ENCODE results near the gene GRWD1. TPM values are rescaled to one million over a fixed set of nuclear protein-coding genes. Genes with fewer than 3 reads are reported as not detected.

GRWD1 gene
- total and polyA plus RNA-seq, 2 of the 8 experiments (the other 6 are each of a cell fraction or from before 2014, with no cell fraction given) = 36.9 to 61.9 TPM

GRCh38 chr19:48405850-48406249 lies 39.9 kb upstream of the GRWD1 start:
- no peak overlapping the region for H2AFZ ChIP-seq (ENCODE audit: low read length)
- no peak for TF ChIP-seq E2F6 (IDR thresholded peaks at IDR 0.05)
- TF ChIP-seq POLR2AphosphoS5 (IDR thresholded peaks at IDR 0.05; ENCODE audit: low read depth, low read length) = no peak
- TF ChIP-seq TCF12 (IDR thresholded peaks at IDR 0.05; ENCODE audit: low read depth, low read length) = no peak
- TF ChIP-seq POLR2A (IDR thresholded peaks at IDR 0.05; ENCODE audit: control extremely low read depth in 1 of 2, low read depth in 2 of 2, low read length in 2 of 2) = no peak
- TF ChIP-seq FOSL1 (IDR thresholded peaks at IDR 0.05; ENCODE audit: insufficient read depth, low read depth, low read length) = no peak
- TF ChIP-seq ASH2L (IDR thresholded peaks at IDR 0.05; ENCODE audit: low read length) = no peak
- TF ChIP-seq CBX8 (IDR thresholded peaks at IDR 0.05; ENCODE audit: borderline replicate concordance, low read depth, low read length) = no peak
- TF ChIP-seq RNF2 (IDR thresholded peaks at IDR 0.05; ENCODE audit: borderline replicate concordance, low read depth, low read length, missing control alignments, poor library complexity, severe bottlenecking) = no peak
- no peak for TF ChIP-seq KDM5A (IDR thresholded peaks at IDR 0.05; ENCODE audit: low read length)
- TF ChIP-seq JUN (IDR thresholded peaks at IDR 0.05; ENCODE audit: low read depth, low read length) = no peak
- no peak for TF ChIP-seq JUND (IDR thresholded peaks at IDR 0.05; ENCODE audit: low read length)
- no peak for TF ChIP-seq ATF2 (IDR thresholded peaks at IDR 0.05; ENCODE audit: low read length)

More at GRCh38 chr19:48405850-48406249, 39.9 kb upstream of the GRWD1 start:
- no peaks in the 10 kb centered on the region for H3K36me3 ChIP-seq (ENCODE audit: control insufficient read depth in 2 of 4, insufficient read depth in 4 of 4, low read length in 3 of 4)
- H2BK20ac ChIP-seq (ENCODE audit: low read length) = no peak overlapping the region
- no peak overlapping the region for H4K5ac ChIP-seq (ENCODE audit: insufficient read length, low read depth, low read length)
- H4K8ac ChIP-seq (ENCODE audit: extremely low read depth, insufficient read depth, low read length) = no peak overlapping the region
- no peaks in the 10 kb centered on the region for H3K27me3 ChIP-seq (replicated peaks in 1 of 4; ENCODE audit: control insufficient read depth in 3 of 4, extremely low read depth in 1 of 4, insufficient read depth in 3 of 4, low read length in 3 of 4)
- no peaks in the 10 kb centered on the region for H4K20me1 ChIP-seq (replicated peaks in 1 of 2; ENCODE audit: control insufficient read depth in 1 of 2, insufficient read depth in 2 of 2, low read length in 2 of 2)
- H3K79me1 ChIP-seq (ENCODE audit: low read depth, low read length) = no peaks in the 10 kb centered on the region; the same call in none of the 2 replicates
- H3K4me3 ChIP-seq (ENCODE audit: extremely low read depth in 1 of 4, insufficient read depth in 2 of 4, low read depth in 3 of 4, low read length in 4 of 4) = no peak overlapping the region
- H2AK5ac ChIP-seq (ENCODE audit: low read depth, low read length) = no peak overlapping the region
- no peak overlapping the region for H2BK15ac ChIP-seq (ENCODE audit: low read length)
- POLR2A ChIA-PET (ENCODE audit: partially characterized antibody) = interaction anchor here (1.0 to 1.5 kb wide), 5 partner anchors 9 to 62 kb away, joined by 3 to 4 read pairs (median 3); no protein-coding TSS in a partner anchor
- H3K56ac ChIP-seq (replicated peaks; ENCODE audit: insufficient read length, low read depth, low read length) = no peak overlapping the region
- FAIRE-seq = peak; percentile 32
- H2BK5ac ChIP-seq (ENCODE audit: low read depth, low read length) = no peak overlapping the region
- no peak overlapping the region for H3K18ac ChIP-seq (ENCODE audit: extremely low read depth, low read length)
- no peak for DNase-seq (ENCODE audit: low read depth in 1 of 2, low spot score in 2 of 2)
- H3K27ac ChIP-seq (ENCODE audit: low read depth, low read length) = no peak overlapping the region
- H3K23me2 ChIP-seq (ENCODE audit: low read depth, low read length) = peaks cover 1% of the 10 kb centered on the region; the same call in 1 of the 2 replicates
- H3K4me1 ChIP-seq (replicated peaks in 1 of 4; ENCODE audit: control insufficient read depth in 3 of 4, insufficient read depth in 4 of 4, low read length in 3 of 4) = peaks cover 8 to 12% (median 10%) of the 10 kb centered on the region in 4 experiments; a peak in 6 of 7 replicates
- no peak overlapping the region for H3K4me2 ChIP-seq (ENCODE audit: insufficient read depth in 1 of 2, low read depth in 2 of 2, low read length in 2 of 2)
- 91% methylated on average over 13 of the region's 13 CpGs; no CpG with 5 or more reads in 1 of the 2 experiments for WGBS, 2 experiments (ENCODE audit: extremely low coverage in 1 of 2, insufficient coverage in 1 of 2, insufficient read length in 1 of 2, insufficient replicate concordance in 2 of 2, low coverage in 1 of 2, low lambda C conversion rate in 2 of 2, missing lambda C conversion rate in 1 of 2)
- no peak overlapping the region for H3K14ac ChIP-seq (ENCODE audit: insufficient read length)
- H3K9ac ChIP-seq (replicated peaks in 1 of 4; ENCODE audit: extremely low read depth in 1 of 4, low read depth in 3 of 4, low read length in 3 of 4) = no peak overlapping the region
- no peak overlapping the region for H3K23ac ChIP-seq (ENCODE audit: insufficient read length)
- H2BK120ac ChIP-seq (replicated peaks; ENCODE audit: low read depth, low read length) = no peak overlapping the region
- H3K79me2 ChIP-seq (ENCODE audit: control insufficient read depth in 1 of 2, insufficient read depth in 2 of 2, low read length in 2 of 2) = no peaks in the 10 kb centered on the region
- H3K4ac ChIP-seq (replicated peaks; ENCODE audit: insufficient read length, low read depth, low read length) = no peak overlapping the region
- H2BK12ac ChIP-seq (ENCODE audit: low read depth, low read length) = no peak overlapping the region
- H3K9me3 ChIP-seq (ENCODE audit: insufficient read depth in 2 of 2, low read depth in 1 of 2, low read length in 1 of 2) = no peaks in the 10 kb centered on the region
- no peak overlapping the region for H4K91ac ChIP-seq (replicated peaks; ENCODE audit: insufficient read length, low read length)
- CTCF ChIA-PET (ENCODE audit: partially characterized antibody) = interaction anchor here (1.0 to 2.5 kb wide), 2 partner anchors 9 to 40 kb away, joined by 4 to 8 read pairs; partner anchors contain the start of gene GRWD1
